HG03064 (cell line): ENCODE results near the gene SPEM1.

Experiments used
- ATAC-seq: cut with Tn5 transposase; IDR thresholded peaks from one replicate; pipeline ENCODE4 v1.9.1; 2021; ENCODE audit warnings: low read depth; ENCODE audit not compliant: unreplicated experiment

Gene SPEM1

DNA sequence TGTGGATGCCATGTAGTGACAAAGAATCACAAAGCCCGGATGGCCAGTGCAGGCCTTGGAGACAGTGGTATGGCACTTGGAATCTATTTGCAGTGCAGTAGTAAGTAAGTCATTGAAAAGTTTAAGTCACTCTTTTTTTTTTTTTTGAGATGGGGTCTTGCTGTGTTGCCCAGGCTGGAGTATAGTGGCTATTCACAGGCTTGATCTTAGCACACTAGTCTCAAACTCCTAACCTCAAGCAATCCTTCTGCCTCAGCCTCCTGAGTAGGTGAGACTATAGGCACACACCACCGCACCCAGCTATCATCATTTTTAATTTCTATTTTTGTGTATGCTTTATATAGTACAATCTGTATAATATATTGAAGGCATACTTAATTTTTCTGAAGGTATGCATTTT, 21.5 kb upstream of the SPEM1 start:
- ATAC-seq = no peak

DNA sequence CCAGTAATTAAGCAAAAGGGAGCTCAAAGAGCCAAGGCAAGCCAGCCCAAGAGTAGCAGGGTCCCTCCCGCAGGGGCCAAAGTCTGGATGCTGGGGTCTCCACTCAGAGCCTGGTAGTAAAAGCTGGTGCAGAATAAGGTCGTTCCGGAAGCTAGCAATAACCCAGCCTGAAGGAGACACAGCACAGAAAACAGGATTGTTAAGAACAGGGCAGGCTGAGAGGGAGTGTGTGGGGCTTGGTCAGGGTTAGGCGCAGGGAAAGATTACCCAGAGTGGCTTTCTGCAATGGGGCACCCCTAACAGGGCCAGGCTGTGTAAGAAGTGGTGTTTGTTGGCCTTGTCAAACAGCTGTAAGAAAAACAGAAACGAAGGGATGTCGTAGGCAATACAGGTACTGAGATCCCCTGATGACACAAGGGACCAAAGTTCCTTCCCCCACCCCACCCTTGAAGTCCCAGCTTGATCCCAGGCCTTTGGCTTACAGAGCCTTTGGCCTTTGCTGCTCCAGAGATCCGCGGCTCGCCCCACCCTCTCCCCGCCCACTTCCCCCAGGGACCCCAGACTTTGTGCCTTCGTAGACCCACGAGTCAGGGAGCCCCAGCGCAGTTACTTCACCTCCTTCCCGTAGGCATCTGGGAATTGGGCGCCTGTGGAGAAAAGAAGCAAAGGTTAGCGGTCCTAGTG, 16.9 kb upstream of the SPEM1 start:
- no peak for ATAC-seq

DNA sequence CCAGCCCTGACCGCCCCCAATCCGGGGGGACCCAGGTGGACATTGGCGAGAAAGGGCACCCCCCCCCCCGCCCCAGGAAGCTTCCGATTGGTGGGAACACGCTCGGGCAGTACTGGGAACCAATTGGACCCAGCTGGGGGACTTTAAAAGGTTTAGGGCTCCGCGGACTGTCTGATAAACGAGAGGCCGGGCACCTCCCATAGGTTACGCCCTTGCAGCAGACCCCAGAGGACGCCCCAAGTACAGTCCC, 16.5 kb upstream of the SPEM1 start:
- ATAC-seq = no peak

DNA sequence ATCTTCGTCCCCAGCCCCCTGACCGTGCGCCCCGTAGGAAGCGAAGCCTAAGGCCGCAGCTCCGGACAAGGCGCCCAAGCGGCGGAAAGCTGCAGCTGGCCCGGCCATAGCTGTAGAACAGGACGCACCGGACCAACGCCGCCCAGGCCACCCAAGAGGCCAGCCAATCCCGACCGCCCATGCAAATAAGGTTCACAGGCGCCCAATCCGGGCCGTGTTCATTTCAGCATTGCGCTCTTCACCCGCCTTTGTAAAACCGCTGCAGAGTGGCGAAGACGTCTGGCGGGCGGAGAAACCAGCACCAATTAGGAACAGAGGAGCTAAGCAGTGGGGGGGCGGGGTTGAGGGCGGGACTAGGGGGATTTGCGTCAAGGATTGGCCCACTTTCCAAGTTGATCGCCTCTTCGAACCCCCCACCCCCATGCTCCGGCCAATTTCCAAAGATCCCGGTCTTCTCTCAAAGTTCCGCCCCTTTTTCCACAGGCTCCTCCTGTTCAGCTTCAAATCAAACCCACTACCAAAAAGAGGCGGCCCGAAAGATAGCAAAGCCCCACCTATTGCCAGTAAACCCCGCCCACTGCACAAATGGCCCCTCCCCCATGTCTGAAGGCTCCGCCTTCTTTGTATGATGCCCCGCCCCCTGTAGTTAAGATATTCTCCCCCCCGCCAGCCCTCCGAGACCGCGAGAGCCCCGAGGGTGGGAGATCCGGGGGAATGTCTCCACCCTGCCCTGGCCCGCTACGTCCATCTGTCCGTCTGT, 16.0 kb upstream of the SPEM1 start, which contains the start of gene TMEM256:
TSS of gene TMEM256 (minus strand) at position 121 of the 760 bp plus-strand sequence. CDS start at position 108, 13 bp downstream.
- ATAC-seq = peak; percentile 81

DNA sequence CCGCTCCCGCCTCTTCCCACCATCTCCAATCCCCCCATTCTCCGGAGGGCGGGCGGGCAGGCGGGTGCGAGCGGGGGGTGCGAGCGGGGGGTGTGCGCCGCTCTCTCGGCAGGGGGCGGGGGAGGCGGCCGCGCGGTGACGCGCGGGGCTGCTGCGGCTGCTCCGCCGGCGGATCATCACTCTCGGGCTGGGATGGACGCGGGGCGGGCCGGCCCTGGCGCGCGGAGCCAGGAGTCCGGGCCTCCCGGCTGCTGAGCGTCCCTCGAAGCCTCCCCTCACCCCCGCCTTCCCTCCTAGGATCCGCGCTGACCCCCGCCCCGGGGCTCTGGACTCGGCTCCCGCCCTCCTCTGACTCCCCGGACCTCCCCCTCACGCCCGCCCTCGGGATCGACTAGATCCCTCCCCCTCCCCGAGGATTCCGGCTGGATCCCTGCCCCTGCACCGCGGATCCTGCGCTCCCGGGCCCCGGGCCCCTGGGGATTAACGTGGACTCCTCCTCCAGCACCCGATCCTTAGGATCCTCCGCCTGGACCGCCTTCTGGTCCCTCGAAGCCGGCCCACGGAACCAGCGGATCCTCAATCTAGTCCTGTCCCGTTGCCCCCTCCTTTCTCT, 15.3 kb upstream of the SPEM1 start:
- ATAC-seq = peak; percentile 14

DNA sequence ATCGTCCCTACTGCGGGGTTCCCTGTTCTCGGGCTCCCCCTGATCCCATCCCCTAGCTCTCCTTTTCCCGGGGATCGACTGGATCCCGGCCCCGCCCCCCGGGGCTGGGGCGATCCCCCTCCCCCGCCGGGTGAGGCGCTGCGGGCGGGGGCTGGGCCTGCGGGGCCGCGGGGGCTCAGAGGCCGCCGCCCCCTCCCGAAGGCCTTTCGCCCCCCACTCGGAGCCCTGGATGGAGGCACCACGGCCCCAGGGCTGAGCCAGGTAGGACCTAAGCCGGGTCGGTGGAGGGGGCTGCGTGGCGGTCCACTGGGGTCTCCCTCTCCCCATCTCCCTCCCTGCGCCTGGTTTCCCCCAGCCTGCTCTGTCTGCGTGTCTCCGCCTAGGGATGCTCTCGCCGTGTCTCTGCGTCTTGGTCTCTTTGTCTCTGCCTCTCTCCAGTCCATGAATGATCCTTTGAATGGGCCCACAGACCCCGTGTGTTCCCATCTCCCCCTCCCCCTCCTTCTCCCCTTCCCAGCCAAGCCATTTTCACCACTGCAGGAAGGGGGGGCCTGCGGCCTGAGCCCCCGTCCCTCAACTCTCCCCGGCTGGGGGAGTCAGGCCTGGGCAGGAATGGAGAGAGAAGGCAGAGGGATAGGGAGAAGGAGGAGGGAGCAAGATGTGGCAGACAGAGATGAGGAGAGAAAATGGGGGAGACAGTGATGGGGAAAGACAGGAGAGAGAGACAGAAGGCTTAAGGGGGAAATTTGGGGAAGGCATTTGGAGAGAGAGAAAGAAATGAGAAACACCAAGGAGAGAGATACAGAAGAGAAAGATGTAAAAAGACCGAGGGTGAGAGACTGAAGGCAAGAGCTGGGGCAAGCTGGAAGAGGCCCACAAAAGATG, 14.5 kb upstream of the SPEM1 start:
- no peak for ATAC-seq

DNA sequence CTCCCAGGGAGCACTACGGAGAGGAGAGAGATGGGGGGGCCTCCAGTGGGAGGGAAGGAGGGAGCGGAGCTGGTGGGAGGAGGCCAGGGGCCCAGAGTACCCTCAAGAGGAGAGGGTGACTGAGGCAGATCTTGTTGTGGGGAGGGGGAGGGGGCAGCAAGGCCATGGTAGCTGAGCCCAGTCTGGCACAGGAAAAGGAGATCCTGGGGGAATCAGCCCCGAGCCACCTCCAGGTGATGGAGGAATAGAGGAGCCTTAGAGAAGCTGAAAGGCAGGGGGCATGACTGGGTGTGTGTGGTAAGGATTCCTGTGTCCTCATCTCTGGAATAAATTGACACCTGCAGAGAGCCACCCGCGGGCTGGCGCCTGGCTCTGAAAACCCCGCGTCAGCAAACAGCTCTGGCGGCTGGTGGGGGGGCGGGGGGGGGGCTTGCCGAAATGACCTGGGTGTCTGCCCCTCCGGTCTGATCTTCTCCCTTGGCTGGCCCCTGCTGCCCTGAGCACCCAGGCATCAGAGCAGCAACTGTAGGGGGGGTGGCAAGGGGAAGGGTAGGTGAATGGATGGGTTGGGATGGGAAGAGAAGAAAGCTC, 13.8 kb upstream of the SPEM1 start:
- ATAC-seq = no peak

DNA sequence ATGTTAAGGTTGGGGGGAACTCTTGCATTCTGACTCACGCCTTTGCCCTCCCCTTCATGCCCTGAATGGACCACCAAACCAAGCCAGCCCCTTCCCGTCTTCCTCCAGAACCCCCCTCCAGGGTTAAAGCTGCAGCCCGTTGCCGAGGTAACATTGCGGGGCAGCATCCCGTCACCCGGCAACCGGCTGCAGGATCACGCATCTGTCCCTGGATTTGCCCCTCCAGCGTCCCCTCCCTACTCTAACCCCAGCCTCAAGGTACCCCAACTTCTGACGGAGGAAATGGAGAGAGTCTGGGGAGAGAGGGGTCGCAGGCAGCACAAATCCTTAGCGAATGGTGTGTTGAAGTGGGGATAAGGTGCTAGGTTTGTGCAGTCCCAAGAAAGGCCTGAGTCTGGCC, 13.0 kb upstream of the SPEM1 start:
- no peak for ATAC-seq

DNA sequence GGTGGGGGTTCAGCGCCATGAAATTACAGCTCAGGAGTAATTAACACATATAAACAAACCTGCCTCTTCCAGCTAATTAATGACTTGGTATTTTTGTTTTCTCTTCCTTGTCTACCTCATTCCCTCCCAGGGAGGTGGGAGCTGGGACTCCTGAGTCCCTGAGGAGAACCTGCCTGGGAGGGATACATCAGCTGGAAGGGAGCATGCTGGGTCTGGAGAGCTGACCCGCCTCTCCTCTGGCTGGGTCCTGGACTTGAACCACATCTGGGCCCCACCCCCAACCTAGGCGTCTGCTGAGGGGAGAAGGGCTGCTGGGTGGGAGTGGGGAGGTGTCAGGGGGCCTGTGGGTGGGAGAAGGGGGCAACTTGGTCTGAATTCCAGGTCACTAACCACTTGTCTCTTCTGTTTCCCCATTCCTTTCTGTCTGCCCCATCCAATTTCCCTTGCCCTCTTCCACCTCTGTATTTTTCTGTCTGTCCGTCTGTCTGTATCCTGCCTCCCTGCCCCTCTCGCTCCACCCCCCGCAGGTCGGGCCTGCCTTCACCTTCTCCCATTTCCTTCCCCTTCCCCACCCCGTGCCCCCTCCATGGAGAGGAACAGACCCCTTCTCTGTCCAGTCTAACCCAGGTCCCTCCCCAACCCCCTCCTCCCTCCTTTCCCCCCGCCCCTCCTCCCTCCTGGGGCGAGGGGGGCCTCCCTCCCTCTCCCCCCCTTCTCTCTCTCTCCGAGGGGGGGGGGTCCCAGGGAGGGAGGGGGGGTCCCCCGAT, 12.5 kb upstream of the SPEM1 start, which contains the start of gene NLGN2:
TSS of gene NLGN2 (plus strand) at position 361 of the 767 bp plus-strand sequence. CDS start 411 bp downstream, outside the sequence.
- ATAC-seq = no peak

DNA sequence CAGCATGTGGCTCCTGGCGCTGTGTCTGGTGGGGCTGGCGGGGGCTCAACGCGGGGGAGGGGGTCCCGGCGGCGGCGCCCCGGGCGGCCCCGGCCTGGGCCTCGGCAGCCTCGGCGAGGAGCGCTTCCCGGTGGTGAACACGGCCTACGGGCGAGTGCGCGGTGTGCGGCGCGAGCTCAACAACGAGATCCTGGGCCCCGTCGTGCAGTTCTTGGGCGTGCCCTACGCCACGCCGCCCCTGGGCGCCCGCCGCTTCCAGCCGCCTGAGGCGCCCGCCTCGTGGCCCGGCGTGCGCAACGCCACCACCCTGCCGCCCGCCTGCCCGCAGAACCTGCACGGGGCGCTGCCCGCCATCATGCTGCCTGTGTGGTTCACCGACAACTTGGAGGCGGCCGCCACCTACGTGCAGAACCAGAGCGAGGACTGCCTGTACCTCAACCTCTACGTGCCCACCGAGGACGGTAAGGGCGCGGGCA, 11.8 kb upstream of the SPEM1 start:
- no peak for ATAC-seq

DNA sequence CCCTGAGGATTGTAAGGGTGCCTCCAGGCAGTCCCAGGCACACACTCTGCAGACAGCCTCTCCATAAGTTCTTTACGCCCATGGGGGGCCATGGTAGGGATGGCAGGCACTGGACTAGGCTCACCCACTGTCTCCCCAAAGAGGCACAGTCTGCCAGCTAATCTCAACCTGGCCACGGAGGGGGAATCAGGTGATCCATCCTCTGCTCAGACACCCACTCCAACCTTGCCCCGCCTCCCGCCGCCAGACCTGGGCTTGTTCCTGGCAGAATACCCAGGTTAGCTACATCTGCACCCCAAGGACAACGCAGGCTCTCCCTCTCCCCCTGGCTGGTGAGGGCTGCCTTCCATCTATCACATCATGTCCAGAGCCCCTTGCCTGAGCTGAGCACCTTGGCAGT, 11.3 kb upstream of the SPEM1 start:
- ATAC-seq = no peak

DNA sequence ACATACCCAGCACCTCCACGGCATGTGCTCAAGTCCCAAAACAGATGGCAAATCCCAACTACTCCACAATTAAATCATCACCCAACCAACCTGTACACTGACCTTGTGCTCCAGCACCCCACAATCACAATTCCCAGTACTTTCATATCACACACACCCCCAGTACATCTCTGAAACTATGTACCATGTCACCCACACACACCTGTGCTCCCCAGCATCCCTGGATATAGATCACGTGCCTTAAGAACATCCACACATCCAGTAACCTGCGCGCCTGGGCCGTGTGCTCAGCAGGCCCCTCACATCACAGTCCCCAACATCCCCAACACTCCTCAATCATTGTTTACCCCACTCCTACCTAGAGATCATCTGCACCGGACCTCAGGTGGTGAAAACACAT, 10.4 kb upstream of the SPEM1 start:
- ATAC-seq = no peak

DNA sequence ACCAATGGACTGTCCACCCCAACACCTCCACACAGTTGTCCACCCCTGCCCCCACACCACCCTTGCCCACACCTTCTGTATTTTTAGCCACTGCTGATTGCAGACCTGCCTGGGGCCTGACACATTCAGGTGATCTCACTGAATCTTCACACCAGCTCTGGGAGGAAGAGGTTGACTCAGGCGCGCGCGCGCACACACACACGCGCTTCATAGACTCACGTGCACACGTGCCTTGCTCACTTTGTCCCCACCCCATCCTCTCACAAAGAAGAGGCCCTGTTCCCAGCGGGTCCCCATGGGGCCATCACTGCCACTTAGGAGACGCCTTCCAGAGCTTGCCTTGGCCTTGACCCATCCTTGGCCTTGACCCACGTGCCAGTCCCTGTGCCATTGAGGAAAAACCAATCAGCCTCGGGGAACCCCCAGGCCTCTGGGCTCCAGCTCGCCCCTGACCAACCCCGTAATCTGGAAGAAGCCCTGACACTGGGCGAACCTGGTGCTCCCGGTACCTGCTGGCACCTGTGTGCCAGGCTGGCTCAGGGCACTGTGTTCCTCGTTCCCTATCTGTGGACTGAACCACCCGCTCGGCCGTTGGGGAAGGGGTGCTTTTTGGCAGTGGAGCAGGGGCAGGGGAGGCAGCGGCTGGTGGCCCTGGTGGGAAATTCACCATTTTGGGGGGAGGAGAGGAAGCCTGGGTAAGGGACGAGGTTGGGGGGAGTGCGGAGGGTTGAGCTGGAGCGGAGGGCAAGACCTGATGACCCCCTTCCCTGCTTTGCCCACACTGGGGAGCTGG, 9.3 kb upstream of the SPEM1 start:
- no peak for ATAC-seq

DNA sequence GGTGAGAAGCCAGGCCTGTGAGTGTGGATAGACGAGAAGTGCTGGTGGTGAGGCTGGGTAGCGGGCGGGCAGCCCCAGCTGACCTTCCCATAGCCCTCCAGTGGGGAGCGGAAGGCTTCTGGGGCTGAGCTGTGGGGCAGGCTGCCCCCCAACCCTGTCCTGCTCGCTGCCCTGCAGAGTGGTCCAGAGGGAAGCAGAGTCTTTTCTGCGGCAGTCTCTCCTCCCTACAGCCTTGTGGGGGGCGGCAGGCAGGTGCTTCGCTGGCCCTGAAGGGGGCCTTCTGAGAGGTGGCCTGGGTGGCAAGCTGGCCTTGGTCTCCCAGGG, 8.7 kb upstream of the SPEM1 start:
- no peak for ATAC-seq

DNA sequence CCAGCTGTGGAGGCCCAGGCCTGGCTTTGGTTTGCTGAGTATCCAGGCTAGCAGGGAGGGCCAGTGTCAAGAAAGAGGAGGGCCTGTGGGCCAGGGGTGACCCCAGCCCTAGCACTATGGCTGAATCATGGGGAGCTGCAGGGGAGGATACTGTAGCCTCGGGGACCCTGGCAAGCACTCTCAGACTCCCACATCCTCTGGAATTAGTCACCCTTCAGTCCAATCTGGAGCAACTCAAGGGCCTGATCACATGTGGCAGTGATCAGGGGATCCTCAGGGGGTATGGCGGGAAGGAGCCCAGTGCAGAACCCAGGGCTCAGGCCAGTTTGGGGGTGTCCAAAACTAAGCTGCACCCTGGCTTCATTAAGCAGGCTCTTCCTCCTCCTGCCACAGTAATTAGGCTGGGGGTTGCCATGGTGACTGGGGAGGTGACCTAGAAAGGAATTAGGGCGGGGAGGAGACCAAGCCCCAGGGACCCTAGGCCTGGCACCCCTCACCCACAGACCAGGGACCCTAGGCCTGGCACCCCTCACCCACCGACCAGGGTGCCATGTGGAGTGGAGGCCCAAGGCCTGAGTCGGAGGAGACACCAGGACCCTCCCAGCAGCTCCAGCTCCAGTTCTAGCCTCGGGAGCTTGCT, 6.7 kb upstream of the SPEM1 start:
- ATAC-seq = no peak

DNA sequence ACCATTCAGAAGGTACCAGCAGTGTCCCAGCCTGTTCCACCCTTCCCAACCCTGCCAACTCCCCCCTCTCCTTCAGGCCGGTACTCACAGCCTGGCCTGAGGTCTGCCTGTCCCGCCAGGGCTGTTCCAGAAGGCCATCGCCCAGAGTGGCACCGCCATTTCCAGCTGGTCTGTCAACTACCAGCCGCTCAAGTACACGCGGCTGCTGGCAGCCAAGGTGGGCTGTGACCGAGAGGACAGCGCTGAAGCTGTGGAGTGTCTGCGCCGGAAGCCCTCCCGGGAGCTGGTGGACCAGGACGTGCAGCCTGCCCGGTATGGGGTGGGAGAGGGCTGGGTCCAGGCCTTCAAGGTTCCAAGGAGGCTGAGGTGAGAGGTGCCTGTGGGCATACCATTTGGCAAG, 5.3 kb upstream of the SPEM1 start:
- ATAC-seq = no peak

DNA sequence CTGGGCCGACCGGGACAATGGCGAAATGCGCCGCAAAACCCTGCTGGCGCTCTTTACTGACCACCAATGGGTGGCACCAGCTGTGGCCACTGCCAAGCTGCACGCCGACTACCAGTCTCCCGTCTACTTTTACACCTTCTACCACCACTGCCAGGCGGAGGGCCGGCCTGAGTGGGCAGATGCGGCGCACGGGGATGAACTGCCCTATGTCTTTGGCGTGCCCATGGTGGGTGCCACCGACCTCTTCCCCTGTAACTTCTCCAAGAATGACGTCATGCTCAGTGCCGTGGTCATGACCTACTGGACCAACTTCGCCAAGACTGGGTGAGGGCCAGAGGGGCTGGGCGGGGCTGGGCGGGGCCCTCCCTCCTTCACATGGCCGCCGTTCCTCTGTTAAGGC, 4.3 kb upstream of the SPEM1 start:
- no peak for ATAC-seq

DNA sequence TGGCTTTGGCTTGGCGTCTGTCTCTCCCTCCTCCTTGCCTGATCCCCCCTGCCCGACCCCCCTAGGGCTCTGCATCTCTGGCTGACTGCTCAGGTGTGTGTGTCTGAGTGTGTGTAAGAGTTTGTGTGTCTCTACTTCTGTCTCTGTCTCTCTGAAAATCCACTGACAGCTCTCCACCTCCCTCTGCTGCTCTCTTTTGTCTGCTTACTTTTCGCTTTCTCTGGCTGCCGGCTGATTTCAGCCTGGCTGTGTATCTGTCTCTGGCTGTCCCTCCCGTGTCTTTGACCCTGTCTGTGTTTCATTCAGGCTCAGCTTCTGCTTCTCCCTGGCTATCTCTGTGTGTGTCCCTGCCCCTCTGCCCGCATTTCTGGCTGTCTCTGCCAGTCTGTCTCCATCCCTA, 3.8 kb upstream of the SPEM1 start:
- ATAC-seq = no peak
